ENCODE measurements around the gene PRM3. TPM values are rescaled to one million over a fixed set of nuclear protein-coding genes. Genes with fewer than 3 reads are reported as not detected.

Gene PRM3
- polyA plus RNA-seq, 1 donor (not counting 4 experiments of a cell fraction or from before 2014, with no cell fraction given) = not detected

- DNase-seq (ENCODE audit: low read depth, low spot score) = no peak
- peaks cover 2% of the 10 kb centered on the region for H3K27me3 ChIP-seq (ENCODE audit: control insufficient read depth, extremely low read depth, insufficient read depth, low read length)
- no peaks in the 10 kb centered on the region for H3K9me1 ChIP-seq (ENCODE audit: control insufficient read depth, extremely low read depth, insufficient read depth, low read length)
- dilution Hi-C loops (cut with MboI; ENCODE audit: extremely low pct_ligation_motif_present, low sequenced_read_pairs) = no loop called here
- no peak for TF ChIP-seq EZH2 (IDR thresholded peaks at IDR 0.05; ENCODE audit: low read length)
- TF ChIP-seq CTCF (optimal IDR thresholded peaks at IDR 0.05 in 1 of 3, IDR thresholded peaks at IDR 0.05 in 1 of 3, conservative IDR thresholded peaks at IDR 0.05 in 1 of 3; ENCODE audit: extremely low read depth in 1 of 3, insufficient read depth in 2 of 3, low read length in 3 of 3) = no peak
- H3K4me1 ChIP-seq (ENCODE audit: control insufficient read depth, extremely low read depth, insufficient read depth, low read length) = no peaks in the 10 kb centered on the region
- no peak overlapping the region for H3K9ac ChIP-seq (ENCODE audit: control insufficient read depth, extremely low read depth, insufficient read depth, low read length)
- H3K4me3 ChIP-seq (ENCODE audit: control insufficient read depth in 2 of 3, extremely low read depth in 1 of 3, insufficient read depth in 2 of 3, low read depth in 1 of 3, low read length in 3 of 3) = no peak overlapping the region
- no peak overlapping the region for H3K27ac ChIP-seq (ENCODE audit: control insufficient read depth, insufficient read depth, low read length)
- no peak overlapping the region for H3K4me2 ChIP-seq (ENCODE audit: control insufficient read depth, extremely low read depth, insufficient read depth, low read depth, low read length)
- H2AFZ ChIP-seq (ENCODE audit: control insufficient read depth, low read length) = no peak overlapping the region
- H3K9me3 ChIP-seq (ENCODE audit: control insufficient read depth, low read depth, low read length) = no peaks in the 10 kb centered on the region
- FAIRE-seq = no peak
- H4K20me1 ChIP-seq (ENCODE audit: control insufficient read depth, extremely low read depth, insufficient read depth, low read length) = no peaks in the 10 kb centered on the region
- H3K36me3 ChIP-seq (ENCODE audit: control insufficient read depth in 2 of 2, extremely low read depth in 1 of 2, insufficient read depth in 2 of 2, low read length in 2 of 2) = no peaks in the 10 kb centered on the region
- H3K79me2 ChIP-seq (ENCODE audit: control insufficient read depth, insufficient read depth, low read length) = no peaks in the 10 kb centered on the region
These were observed 8.3 kb downstream of the PRM3 start for GRCh38 chr16:11265124-11265523.

- H3K36me3 ChIP-seq (ENCODE audit: control insufficient read depth in 2 of 2, extremely low read depth in 1 of 2, insufficient read depth in 2 of 2, low read length in 2 of 2) = no peaks in the 10 kb centered on the region
- H4K20me1 ChIP-seq (ENCODE audit: control insufficient read depth, extremely low read depth, insufficient read depth, low read length) = no peaks in the 10 kb centered on the region
- dilution Hi-C loops (cut with MboI; ENCODE audit: extremely low pct_ligation_motif_present, low sequenced_read_pairs) = no loop called here
- no peak for DNase-seq (ENCODE audit: low read depth, low spot score)
- TF ChIP-seq CTCF (optimal IDR thresholded peaks at IDR 0.05 in 1 of 3, IDR thresholded peaks at IDR 0.05 in 1 of 3, conservative IDR thresholded peaks at IDR 0.05 in 1 of 3; ENCODE audit: extremely low read depth in 1 of 3, insufficient read depth in 2 of 3, low read length in 3 of 3) = no peak
- no peak for TF ChIP-seq EZH2 (IDR thresholded peaks at IDR 0.05; ENCODE audit: low read length)
- H3K4me1 ChIP-seq (ENCODE audit: control insufficient read depth, extremely low read depth, insufficient read depth, low read length) = no peaks in the 10 kb centered on the region
- no peak overlapping the region for H2AFZ ChIP-seq (ENCODE audit: control insufficient read depth, low read length)
- no peak overlapping the region for H3K4me3 ChIP-seq (ENCODE audit: control insufficient read depth in 2 of 3, extremely low read depth in 1 of 3, insufficient read depth in 2 of 3, low read depth in 1 of 3, low read length in 3 of 3)
- H3K9me1 ChIP-seq (ENCODE audit: control insufficient read depth, extremely low read depth, insufficient read depth, low read length) = no peaks in the 10 kb centered on the region
- H3K27me3 ChIP-seq (ENCODE audit: control insufficient read depth, extremely low read depth, insufficient read depth, low read length) = peaks cover 5% of the 10 kb centered on the region
- no peaks in the 10 kb centered on the region for H3K9me3 ChIP-seq (ENCODE audit: control insufficient read depth, low read depth, low read length)
- H3K27ac ChIP-seq (ENCODE audit: control insufficient read depth, insufficient read depth, low read length) = no peak overlapping the region
- no peaks in the 10 kb centered on the region for H3K79me2 ChIP-seq (ENCODE audit: control insufficient read depth, insufficient read depth, low read length)
- no peak for FAIRE-seq
- no peak overlapping the region for H3K9ac ChIP-seq (ENCODE audit: control insufficient read depth, extremely low read depth, insufficient read depth, low read length)
- H3K4me2 ChIP-seq (ENCODE audit: control insufficient read depth, extremely low read depth, insufficient read depth, low read depth, low read length) = no peak overlapping the region
These were observed 9.1 kb downstream of the PRM3 start for GRCh38 chr16:11264155-11264832.

Data from keratinocyte (primary cell).